ENCODE results near the gene PALLD. TPM values are rescaled to one million over a fixed set of nuclear protein-coding genes. Genes with fewer than 3 reads are reported as not detected.

PALLD gene
- total RNA-seq, 2 experiments from 2014 or later: 0.49 to 0.78 TPM

GRCh38 chr4:168867128-168867527 lies 370.3 kb downstream of the PALLD start:
- no peaks in the 10 kb centered on the region for H3K4me1 Mint-ChIP-seq (ENCODE audit: low read depth)
- DNase-seq (no peak), ATAC-seq (ENCODE audit: poor library complexity) (no peak)
- peaks cover 0 to 4% of the 10 kb centered on the region in 2 experiments for H3K27me3 ChIP-seq (ENCODE audit: control insufficient read depth in 1 of 2, insufficient read depth in 2 of 2, low read length in 2 of 2)
- no peaks in the 10 kb centered on the region for H3K9me3 ChIP-seq (ENCODE audit: control insufficient read depth in 1 of 2, insufficient read depth in 1 of 2, low read length in 2 of 2)
- TF ChIP-seq CTCF (IDR thresholded peaks at IDR 0.05): no peak
- H3K27ac ChIP-seq (ENCODE audit: low read depth in 1 of 2, low read length in 2 of 2): no peak overlapping the region
- no peaks in the 10 kb centered on the region for H3K36me3 ChIP-seq (ENCODE audit: insufficient read depth, low read length)
- H3K27ac Mint-ChIP-seq: no peak overlapping the region
- H3K27me3 Mint-ChIP-seq: peaks cover 4% of the 10 kb centered on the region
- no peaks in the 10 kb centered on the region for H3K4me1 ChIP-seq (ENCODE audit: insufficient read depth, low read length)
- H3K4me3 Mint-ChIP-seq: no peak overlapping the region
- no peaks in the 10 kb centered on the region for H3K9me3 Mint-ChIP-seq
- CTCF ChIA-PET: no interaction called here
- intact Hi-C loops (cut with DNase I, micrococcal nuclease): no loop called here
- no peak overlapping the region for H3K4me3 ChIP-seq (ENCODE audit: low read length)
- POLR2A ChIA-PET: no interaction called here
- no peaks in the 10 kb centered on the region for H3K36me3 Mint-ChIP-seq (ENCODE audit: low read depth)

- no peaks in the 10 kb centered on the region for H3K9me3 Mint-ChIP-seq
- H3K4me3 Mint-ChIP-seq: no peak overlapping the region
- ATAC-seq (ENCODE audit: poor library complexity) (no peak), DNase-seq (no peak)
- H3K4me1 Mint-ChIP-seq (ENCODE audit: low read depth): no peaks in the 10 kb centered on the region
- H3K27me3 ChIP-seq (ENCODE audit: control insufficient read depth in 1 of 2, insufficient read depth in 2 of 2, low read length in 2 of 2): peaks cover 0 to 4% of the 10 kb centered on the region in 2 experiments
- ChIA-PET POLR2A (no interaction called here), CTCF (no interaction called here)
- no peak for TF ChIP-seq CTCF (IDR thresholded peaks at IDR 0.05)
- no peaks in the 10 kb centered on the region for H3K36me3 ChIP-seq (ENCODE audit: insufficient read depth, low read length)
- H3K27ac Mint-ChIP-seq: no peak overlapping the region
- peaks cover 8% of the 10 kb centered on the region for H3K27me3 Mint-ChIP-seq
- H3K27ac ChIP-seq (ENCODE audit: low read depth in 1 of 2, low read length in 2 of 2): no peak overlapping the region
- intact Hi-C loops (cut with DNase I, micrococcal nuclease): no loop called here
- no peaks in the 10 kb centered on the region for H3K9me3 ChIP-seq (ENCODE audit: control insufficient read depth in 1 of 2, insufficient read depth in 1 of 2, low read length in 2 of 2)
- H3K4me3 ChIP-seq (ENCODE audit: low read length): no peak overlapping the region
- H3K36me3 Mint-ChIP-seq (ENCODE audit: low read depth): no peaks in the 10 kb centered on the region
- H3K4me1 ChIP-seq (ENCODE audit: insufficient read depth, low read length): no peaks in the 10 kb centered on the region
These were observed 371.4 kb downstream of the PALLD start for GRCh38 chr4:168868044-168868781.

GRCh38 chr4:168868802-168869201 lies 371.9 kb downstream of the PALLD start:
- H3K4me1 Mint-ChIP-seq (ENCODE audit: low read depth): no peaks in the 10 kb centered on the region
- no peak for TF ChIP-seq CTCF (IDR thresholded peaks at IDR 0.05)
- H3K9me3 ChIP-seq (ENCODE audit: control insufficient read depth in 1 of 2, insufficient read depth in 1 of 2, low read length in 2 of 2): no peaks in the 10 kb centered on the region
- ATAC-seq (ENCODE audit: poor library complexity): no peak
- no peak for DNase-seq
- H3K4me1 ChIP-seq (ENCODE audit: insufficient read depth, low read length): no peaks in the 10 kb centered on the region
- H3K27ac ChIP-seq (ENCODE audit: low read depth in 1 of 2, low read length in 2 of 2): no peak overlapping the region
- H3K36me3 Mint-ChIP-seq (ENCODE audit: low read depth): no peaks in the 10 kb centered on the region
- no peak overlapping the region for H3K4me3 Mint-ChIP-seq
- H3K4me3 ChIP-seq (ENCODE audit: low read length): no peak overlapping the region
- no peaks in the 10 kb centered on the region for H3K9me3 Mint-ChIP-seq
- CTCF ChIA-PET: no interaction called here
- H3K27ac Mint-ChIP-seq: no peak overlapping the region
- H3K27me3 Mint-ChIP-seq: peaks cover 12% of the 10 kb centered on the region
- no peaks in the 10 kb centered on the region for H3K36me3 ChIP-seq (ENCODE audit: insufficient read depth, low read length)
- intact Hi-C loops (cut with DNase I, micrococcal nuclease): no loop called here
- H3K27me3 ChIP-seq (ENCODE audit: control insufficient read depth in 1 of 2, insufficient read depth in 2 of 2, low read length in 2 of 2): peaks cover 0 to 4% of the 10 kb centered on the region in 2 experiments
- POLR2A ChIA-PET: no interaction called here
